SU-DHL-6 (cell line): ENCODE measurements around the gene HRK.

Experiments
- EZH2phosphoT487 ChIP-seq: fragments of 200-600 bp; sonication (generic), shearing (Covaris generic); conservative IDR thresholded peaks from 2 replicates; pipeline ENCODE4 v1.6.1; 2018; ENCODE audit warnings: mild to moderate bottlenecking, antibody characterized with exemption, low read length, moderate library complexity, mixed read lengths
- TF ChIP-seq, protein P1 (sequence below): fragments of 200-600 bp; sonication (generic); IDR thresholded peaks from one replicate; pipeline ENCODE4 v1.5.1; 2017; ENCODE audit warnings: antibody characterized with exemption, mild to moderate bottlenecking, low read length, moderate library complexity; ENCODE audit not compliant: insufficient read depth, poor library complexity, severe bottlenecking

DNA sequence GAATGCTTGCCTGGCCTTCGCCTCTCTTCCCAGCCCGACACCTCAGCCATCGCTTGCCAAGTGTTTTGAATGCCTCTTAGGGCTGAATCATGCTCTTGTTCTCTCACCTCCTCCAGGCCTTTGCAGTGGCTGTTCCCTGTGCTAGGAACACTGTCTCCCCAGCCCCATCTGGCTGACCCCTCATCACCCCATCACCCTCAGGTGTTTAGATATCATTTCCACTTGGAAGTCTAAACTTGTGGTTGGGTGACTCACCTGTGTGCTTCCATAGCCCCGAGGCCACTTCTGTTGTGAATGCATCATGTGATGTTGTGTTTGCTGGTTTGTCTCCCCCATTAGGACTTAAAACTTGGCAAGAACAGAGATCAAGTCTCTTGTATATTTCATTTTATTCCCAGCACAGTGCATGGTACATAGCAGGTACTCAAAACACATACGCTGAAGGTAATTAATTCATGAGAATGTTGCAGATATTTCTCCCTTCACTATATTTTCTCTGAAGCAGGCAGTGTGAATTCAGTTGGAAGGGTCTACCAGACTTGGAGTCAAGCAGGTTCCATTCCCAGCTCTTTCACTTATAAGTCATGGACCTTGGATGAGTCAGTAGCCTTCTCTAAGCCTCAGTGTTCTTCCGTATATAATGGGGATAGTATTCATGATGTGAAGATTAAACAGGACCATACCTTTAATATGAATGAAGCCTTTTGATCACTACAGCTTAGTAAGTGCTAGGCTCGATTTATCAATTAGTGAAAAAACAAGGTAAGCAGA is 67.8 kb downstream of the HRK start:
- TF ChIP-seq, protein P1, sequence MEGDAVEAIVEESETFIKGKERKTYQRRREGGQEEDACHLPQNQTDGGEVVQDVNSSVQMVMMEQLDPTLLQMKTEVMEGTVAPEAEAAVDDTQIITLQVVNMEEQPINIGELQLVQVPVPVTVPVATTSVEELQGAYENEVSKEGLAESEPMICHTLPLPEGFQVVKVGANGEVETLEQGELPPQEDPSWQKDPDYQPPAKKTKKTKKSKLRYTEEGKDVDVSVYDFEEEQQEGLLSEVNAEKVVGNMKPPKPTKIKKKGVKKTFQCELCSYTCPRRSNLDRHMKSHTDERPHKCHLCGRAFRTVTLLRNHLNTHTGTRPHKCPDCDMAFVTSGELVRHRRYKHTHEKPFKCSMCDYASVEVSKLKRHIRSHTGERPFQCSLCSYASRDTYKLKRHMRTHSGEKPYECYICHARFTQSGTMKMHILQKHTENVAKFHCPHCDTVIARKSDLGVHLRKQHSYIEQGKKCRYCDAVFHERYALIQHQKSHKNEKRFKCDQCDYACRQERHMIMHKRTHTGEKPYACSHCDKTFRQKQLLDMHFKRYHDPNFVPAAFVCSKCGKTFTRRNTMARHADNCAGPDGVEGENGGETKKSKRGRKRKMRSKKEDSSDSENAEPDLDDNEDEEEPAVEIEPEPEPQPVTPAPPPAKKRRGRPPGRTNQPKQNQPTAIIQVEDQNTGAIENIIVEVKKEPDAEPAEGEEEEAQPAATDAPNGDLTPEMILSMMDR: no peak
- no peak for TF ChIP-seq EZH2phosphoT487
